Naive thymus-derived CD4-positive, alpha-beta T cell (primary cell): ENCODE measurements around the gene PROSER2. TPM values are rescaled to one million over a fixed set of nuclear protein-coding genes. Genes with fewer than 3 reads are reported as not detected.

Experiments
- ATAC-seq: fragments of 150-1000 bp; cut with Tn5 transposase; 2 replicates; pipeline ENCODE4 v1.10.0; 2021; ENCODE audit warnings: mild to moderate bottlenecking, moderate library complexity
- CTCF ChIA-PET: fragments of 350-600 bp; sonication (Branson Sonifier 250); formaldehyde crosslinking; loops from one replicate; lab custom pipeline; 2021; ENCODE audit warnings: antibody characterized with exemption; lab: Charles Lee
- POLR2A ChIA-PET: fragments of 350-600 bp; sonication (Branson Sonifier 250); formaldehyde crosslinking; loops from one replicate; lab custom pipeline; 2021; ENCODE audit warnings: antibody characterized with exemption, inconsistent platforms; lab: Charles Lee
- DNase-seq, 9 donors: peaks; one replicate each; pipeline versions ENCODE4 v3.0.0 to v3.0.0-alpha.2; 2020 to 2022; ENCODE audit warnings: mixed read lengths in 1 of 9
- H3K27ac ChIP-seq: one replicate; pipeline ENCODE4 v1.7.0; 2013; ENCODE audit warnings: mild to moderate bottlenecking, low read depth, low read length, moderate library complexity
- H3K27me3 ChIP-seq, 2 donors: one replicate each; pipeline ENCODE4 v1.7.0; 2013; ENCODE audit warnings: low read length in 2 of 2, mild to moderate bottlenecking in 2 of 2, moderate library complexity in 2 of 2; ENCODE audit not compliant: control insufficient read depth in 2 of 2, insufficient read depth in 2 of 2
- H3K36me3 ChIP-seq, 3 experiments: 1 replicate in 2 of 3; 2 replicates in 1 of 3; pipeline ENCODE4 v1.7.0; 2013; ENCODE audit warnings: low read length in 3 of 3, mild to moderate bottlenecking in 3 of 3, moderate library complexity in 1 of 3; ENCODE audit not compliant: insufficient read depth in 3 of 3, control insufficient read depth in 2 of 3
- H3K4me1 ChIP-seq, 2 donors: one replicate each; pipeline ENCODE4 v1.7.0; 2013; ENCODE audit warnings: low read length in 2 of 2, mild to moderate bottlenecking in 2 of 2, moderate library complexity in 1 of 2; ENCODE audit not compliant: control insufficient read depth in 2 of 2, insufficient read depth in 2 of 2
- H3K4me3 ChIP-seq: 2 replicates; pipeline ENCODE4 v1.7.0; 2013; ENCODE audit warnings: mild to moderate bottlenecking, low read length
- H3K9me3 ChIP-seq, 3 experiments: 1 replicate in 2 of 3; 2 replicates in 1 of 3; pipeline ENCODE4 v1.7.0; 2013; ENCODE audit warnings: low read length in 3 of 3; ENCODE audit not compliant: control insufficient read depth in 2 of 3
- H3K27ac Mint-ChIP-seq, 9 donors: one replicate each; pipeline ENCODE4 v1.8.0; 2020 to 2022; ENCODE audit warnings: mixed read lengths in 9 of 9, mild to moderate bottlenecking in 8 of 9, moderate library complexity in 5 of 9, inconsistent platforms in 2 of 9
- H3K27me3 Mint-ChIP-seq, 5 donors: one replicate each; pipeline ENCODE4 v1.8.0; 2021 to 2022; ENCODE audit warnings: mixed read lengths in 5 of 5, mild to moderate bottlenecking in 1 of 5
- H3K36me3 Mint-ChIP-seq, 5 donors: one replicate each; pipeline ENCODE4 v1.8.0; 2020 to 2022; ENCODE audit warnings: mixed read lengths in 5 of 5, mild to moderate bottlenecking in 3 of 5, inconsistent platforms in 1 of 5
- H3K4me1 Mint-ChIP-seq, 7 donors: one replicate each; pipeline ENCODE4 v1.8.0; 2020 to 2022; ENCODE audit warnings: mixed read lengths in 7 of 7, mild to moderate bottlenecking in 3 of 7, inconsistent platforms in 1 of 7
- H3K4me3 Mint-ChIP-seq, 10 donors: one replicate each; pipeline ENCODE4 v1.8.0; 2020 to 2022; ENCODE audit warnings: mild to moderate bottlenecking in 10 of 10, mixed read lengths in 10 of 10, moderate library complexity in 6 of 10, inconsistent platforms in 2 of 10
- H3K9me3 Mint-ChIP-seq, 11 donors: one replicate each; pipeline ENCODE4 v1.8.0; 2020 to 2022; ENCODE audit warnings: mixed read lengths in 11 of 11, mild to moderate bottlenecking in 4 of 11, inconsistent platforms in 1 of 11, moderate library complexity in 1 of 11
- intact Hi-C, 2 donors: fragments of 100-400 bp; cut with micrococcal nuclease; formaldehyde crosslinking; loops; one replicate each; pipeline ENCODE4 v1.15.1; 2023
- polyA plus RNA-seq, 2 donors: library from polyadenylated mRNA; unstranded; fragments of 300-500 nt; fragmentation: Illumina TruSeq; gene quantifications; one replicate each; pipeline ENCODE4 v1.2.3, GENCODE V29; 2021
- total RNA-seq, 6 experiments: library from RNA in 5 of 6; stranded (reverse) in 5 of 6; gene quantifications; 1 replicate in 5 of 6; 2 replicates in 1 of 6; pipeline ENCODE4 v1.2.3 and lab custom pipeline; 2021 to 2026

The PROSER2 gene
- total and polyA plus RNA-seq, 7 experiments from 2014 or later = 0.07 to 4.9 (median 2.2) TPM

GRCh38 chr10:11783558-11783865 is 39.6 kb upstream of the PROSER2 start:
- POLR2A ChIA-PET = no interaction called here
- Mint-ChIP-seq H3K4me1 (peaks cover 0 to 9% (median 0%) of the 10 kb centered on the region in 7 donors), H3K27ac (no peak overlapping the region)

GRCh38 chr10:11787374-11787773 is 35.8 kb upstream of the PROSER2 start:
- no peak for ATAC-seq
- CTCF ChIA-PET = no interaction called here
- H3K36me3 Mint-ChIP-seq = no peaks in the 10 kb centered on the region

More at GRCh38 chr10:11783558-11783865, 39.6 kb upstream of the PROSER2 start:
- Histone ChIP-seq H3K36me3 (no peaks in the 10 kb centered on the region), H3K27me3 (no peaks in the 10 kb centered on the region), H3K4me3 (no peak overlapping the region), H3K4me1 (no peaks in the 10 kb centered on the region), H3K27ac (no peak overlapping the region), H3K9me3 (no peaks in the 10 kb centered on the region)
- intact Hi-C loops = loop anchor here (1.0 to 10.0 kb wide), 4 partner anchors 36 to 1291 kb away; no protein-coding TSS in a partner anchor
- no peak overlapping the region for H3K4me3 Mint-ChIP-seq
- H3K36me3 Mint-ChIP-seq = no peaks in the 10 kb centered on the region
- H3K27me3 Mint-ChIP-seq = peaks cover 0 to 22% (median 4%) of the 10 kb centered on the region in 5 donors
- DNase-seq = no peak
- CTCF ChIA-PET = interaction anchor here (0.6 to 2.4 kb wide), 3 partner anchors 203 to 1548 kb away, joined by 4 to 10 read pairs (median 4); no protein-coding TSS in a partner anchor
- no peak for ATAC-seq
- H3K9me3 Mint-ChIP-seq = peaks cover 0 to 5% (median 0%) of the 10 kb centered on the region in 11 donors

GRCh38 chr10:11787846-11788245 is 35.3 kb upstream of the PROSER2 start:
- ATAC-seq (no peak), DNase-seq (no peak)
- no peak overlapping the region for H3K4me3 ChIP-seq
- H3K27me3 ChIP-seq = no peaks in the 10 kb centered on the region
- no peaks in the 10 kb centered on the region for H3K36me3 Mint-ChIP-seq
- H3K27ac Mint-ChIP-seq = no peak overlapping the region
- H3K4me1 Mint-ChIP-seq = peaks cover 0 to 6% (median 0%) of the 10 kb centered on the region in 7 donors
- no peak overlapping the region for H3K4me3 Mint-ChIP-seq
- no peaks in the 10 kb centered on the region for H3K4me1 ChIP-seq
- H3K27ac ChIP-seq = no peak overlapping the region
- H3K9me3 Mint-ChIP-seq = no peaks in the 10 kb centered on the region
- ChIA-PET POLR2A (no interaction called here), CTCF (no interaction called here)
- intact Hi-C loops = loop anchor here in 1 of 2 donors (10.0 kb wide), 1 partner anchor 1287 kb away; no protein-coding TSS in a partner anchor
- peaks cover 0 to 15% (median 8%) of the 10 kb centered on the region in 5 donors for H3K27me3 Mint-ChIP-seq
- H3K9me3 ChIP-seq = no peaks in the 10 kb centered on the region
- no peaks in the 10 kb centered on the region for H3K36me3 ChIP-seq

More at GRCh38 chr10:11787374-11787773, 35.8 kb upstream of the PROSER2 start:
- intact Hi-C loops = loop anchor here in 1 of 2 donors (10.0 kb wide), 1 partner anchor 1287 kb away; no protein-coding TSS in a partner anchor
- Histone ChIP-seq H3K27me3 (no peaks in the 10 kb centered on the region), H3K9me3 (no peaks in the 10 kb centered on the region), H3K4me3 (no peak overlapping the region), H3K27ac (no peak overlapping the region), H3K4me1 (no peaks in the 10 kb centered on the region), H3K36me3 (no peaks in the 10 kb centered on the region)
- H3K4me1 Mint-ChIP-seq = peaks cover 0 to 9% (median 0%) of the 10 kb centered on the region in 7 donors
- no peak overlapping the region for H3K4me3 Mint-ChIP-seq
- POLR2A ChIA-PET = no interaction called here
- DNase-seq = no peak
- no peak overlapping the region for H3K27ac Mint-ChIP-seq
- H3K27me3 Mint-ChIP-seq = peaks cover 0 to 15% (median 7%) of the 10 kb centered on the region in 5 donors
- H3K9me3 Mint-ChIP-seq = no peaks in the 10 kb centered on the region

- H3K27me3 ChIP-seq = no peaks in the 10 kb centered on the region
- Mint-ChIP-seq H3K36me3 (no peaks in the 10 kb centered on the region), H3K9me3 (no peaks in the 10 kb centered on the region), H3K4me3 (no peak overlapping the region), H3K27ac (no peak overlapping the region), H3K4me1 (no peaks in the 10 kb centered on the region), H3K27me3 (peaks cover 0 to 15% (median 8%) of the 10 kb centered on the region in 5 donors)
- CTCF ChIA-PET = no interaction called here
- POLR2A ChIA-PET = no interaction called here
- H3K27ac ChIP-seq = no peak overlapping the region
- DNase-seq = no peak
- ATAC-seq = no peak
- H3K4me3 ChIP-seq = no peak overlapping the region
- no peaks in the 10 kb centered on the region for H3K36me3 ChIP-seq
- H3K9me3 ChIP-seq = no peaks in the 10 kb centered on the region
- H3K4me1 ChIP-seq = no peaks in the 10 kb centered on the region
- intact Hi-C loops = loop anchor here in 1 of 2 donors (10.0 kb wide), 1 partner anchor 1285 kb away; no protein-coding TSS in a partner anchor
These were observed 33.9 kb upstream of the PROSER2 start for GRCh38 chr10:11789306-11789705.

GRCh38 chr10:11789956-11790355 is 33.2 kb upstream of the PROSER2 start:
- no peaks in the 10 kb centered on the region for H3K9me3 Mint-ChIP-seq
- Histone ChIP-seq H3K4me3 (no peak overlapping the region), H3K27ac (no peak overlapping the region), H3K9me3 (no peaks in the 10 kb centered on the region), H3K36me3 (no peaks in the 10 kb centered on the region), H3K4me1 (no peaks in the 10 kb centered on the region), H3K27me3 (no peaks in the 10 kb centered on the region)
- DNase-seq (no peak), ATAC-seq (no peak)
- H3K4me3 Mint-ChIP-seq = no peak overlapping the region
- no peaks in the 10 kb centered on the region for H3K36me3 Mint-ChIP-seq
- intact Hi-C loops = loop anchor here in 1 of 2 donors (10.0 kb wide), 1 partner anchor 1285 kb away; no protein-coding TSS in a partner anchor
- no peak overlapping the region for H3K27ac Mint-ChIP-seq
- POLR2A ChIA-PET = no interaction called here
- CTCF ChIA-PET = no interaction called here
- H3K4me1 Mint-ChIP-seq = no peaks in the 10 kb centered on the region
- peaks cover 0 to 15% (median 8%) of the 10 kb centered on the region in 5 donors for H3K27me3 Mint-ChIP-seq

GRCh38 chr10:11793762-11794479 is 29.2 kb upstream of the PROSER2 start:
- DNase-seq (no peak), ATAC-seq (no peak)
- no peaks in the 10 kb centered on the region for H3K9me3 ChIP-seq
- no peaks in the 10 kb centered on the region for H3K4me1 ChIP-seq
- Mint-ChIP-seq H3K27me3 (peaks cover 0 to 4% (median 0%) of the 10 kb centered on the region in 5 donors), H3K4me3 (no peak overlapping the region), H3K9me3 (no peaks in the 10 kb centered on the region), H3K27ac (no peak overlapping the region), H3K36me3 (no peaks in the 10 kb centered on the region), H3K4me1 (peaks cover 0 to 4% (median 3%) of the 10 kb centered on the region in 7 donors)
- ChIA-PET CTCF (no interaction called here), POLR2A (no interaction called here)
- H3K36me3 ChIP-seq = no peaks in the 10 kb centered on the region
- no peak overlapping the region for H3K4me3 ChIP-seq
- no peaks in the 10 kb centered on the region for H3K27me3 ChIP-seq
- no peak overlapping the region for H3K27ac ChIP-seq
- intact Hi-C loops = no loop called here
